Ammon's horn (tissue), 1 donor: ENCODE results near the gene RYR1.
"Not testable (repeated sequence)": the region's sequence is repeated elsewhere in the genome, so short reads cannot be mapped to it uniquely, and the experiment has no call there.

Experiments
- DNase-seq: peaks from one replicate; pipeline ENCODE4 v3.0.0-alpha.2; 2016; ENCODE audit warnings: low spot score

Gene RYR1

DNA sequence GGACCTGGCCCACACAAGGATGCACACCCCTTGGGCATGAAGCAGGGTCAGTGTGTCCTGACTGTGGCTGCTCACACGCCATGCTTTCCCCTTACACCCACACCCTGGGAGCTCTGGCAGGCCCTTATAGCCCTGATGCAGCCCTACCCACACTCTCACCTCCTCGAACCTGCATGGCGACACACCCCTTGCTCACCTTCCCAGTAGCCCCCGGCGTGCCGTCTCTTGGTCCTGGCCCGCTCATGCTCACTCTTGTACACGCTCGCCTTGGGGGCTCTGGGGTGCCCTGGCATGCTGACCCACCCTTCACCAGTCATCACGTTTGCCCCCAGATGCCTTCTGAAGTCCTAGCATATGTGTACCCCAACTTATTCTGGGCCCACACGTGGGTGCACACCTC lies 128.2 kb downstream of the RYR1 start:
- DNase-seq, result no peak

GRCh38 chr19:38562096-38562495 lies 128.6 kb downstream of the RYR1 start:
- no peak for DNase-seq

- DNase-seq, result no peak
Measured at GRCh38 chr19:38563475-38563874, 130.0 kb downstream of the RYR1 start.

DNA sequence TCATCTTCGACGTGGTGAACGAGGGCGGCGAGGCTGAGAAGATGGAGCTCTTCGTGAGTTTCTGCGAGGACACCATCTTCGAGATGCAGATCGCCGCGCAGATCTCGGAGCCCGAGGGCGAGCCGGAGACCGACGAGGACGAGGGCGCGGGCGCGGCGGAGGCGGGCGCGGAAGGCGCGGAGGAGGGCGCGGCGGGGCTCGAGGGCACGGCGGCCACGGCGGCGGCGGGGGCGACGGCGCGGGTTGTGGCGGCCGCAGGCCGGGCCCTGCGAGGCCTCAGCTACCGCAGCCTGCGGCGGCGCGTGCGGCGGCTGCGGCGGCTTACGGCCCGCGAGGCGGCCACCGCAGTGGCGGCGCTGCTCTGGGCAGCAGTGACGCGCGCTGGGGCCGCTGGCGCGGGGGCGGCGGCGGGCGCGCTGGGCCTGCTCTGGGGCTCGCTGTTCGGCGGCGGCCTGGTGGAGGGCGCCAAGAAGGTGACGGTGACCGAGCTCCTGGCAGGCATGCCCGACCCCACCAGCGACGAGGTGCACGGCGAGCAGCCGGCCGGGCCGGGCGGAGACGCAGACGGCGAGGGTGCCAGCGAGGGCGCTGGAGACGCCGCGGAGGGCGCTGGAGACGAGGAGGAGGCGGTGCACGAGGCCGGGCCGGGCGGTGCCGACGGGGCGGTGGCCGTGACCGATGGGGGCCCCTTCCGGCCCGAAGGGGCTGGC lies 131.6 kb downstream of the RYR1 start:
- DNase-seq, result no peak

GRCh38 chr19:38565691-38566105 lies 132.2 kb downstream of the RYR1 start:
- no peak for DNase-seq

- DNase-seq, result no peak
Measured at GRCh38 chr19:38569368-38569983, 136.0 kb downstream of the RYR1 start.

DNA sequence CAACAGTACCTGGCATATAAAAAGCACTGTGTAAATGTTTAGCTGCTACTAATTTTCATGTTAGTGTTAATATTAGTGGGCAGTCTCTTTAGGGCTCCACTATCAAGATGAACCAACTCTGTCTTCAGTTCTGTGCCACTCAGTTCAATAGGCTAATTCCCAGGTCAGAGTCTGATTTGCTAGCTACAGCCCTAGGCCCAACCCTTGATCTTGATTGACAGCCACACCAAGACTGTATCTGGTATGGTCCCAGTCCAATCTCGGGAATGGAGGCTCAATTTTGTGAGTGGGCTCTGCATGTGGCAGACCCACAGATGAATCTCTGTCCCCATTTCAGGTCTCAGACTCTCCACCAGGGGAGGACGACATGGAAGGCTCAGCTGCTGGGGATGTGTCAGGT lies 138.2 kb downstream of the RYR1 start:
- no peak for DNase-seq

- DNase-seq, result no peak
Measured at GRCh38 chr19:38577826-38578225, 144.3 kb downstream of the RYR1 start.

DNA sequence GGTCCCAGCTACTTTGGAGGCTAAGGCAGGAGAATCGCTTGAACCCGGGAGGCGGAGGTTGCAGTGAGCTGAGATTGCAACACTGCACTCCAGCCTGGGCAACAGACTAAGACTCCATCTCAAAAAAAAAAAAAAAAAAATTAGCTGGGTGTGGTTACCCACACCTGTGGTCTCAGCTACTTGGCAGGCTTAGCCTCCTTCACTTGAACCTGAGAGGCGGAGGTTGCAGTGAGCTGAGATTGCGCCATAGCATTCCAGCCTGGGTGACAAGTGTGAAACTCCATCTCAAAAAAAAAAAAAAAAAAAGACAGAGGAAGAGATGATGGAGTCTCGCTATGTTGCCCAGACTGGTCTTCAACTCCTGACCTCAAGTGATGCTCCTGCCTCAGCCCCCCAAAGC lies 145.8 kb downstream of the RYR1 start:
- not testable (repeated sequence) for DNase-seq

- no peak for DNase-seq
Measured at GRCh38 chr19:38580080-38580479, 146.6 kb downstream of the RYR1 start.

DNA sequence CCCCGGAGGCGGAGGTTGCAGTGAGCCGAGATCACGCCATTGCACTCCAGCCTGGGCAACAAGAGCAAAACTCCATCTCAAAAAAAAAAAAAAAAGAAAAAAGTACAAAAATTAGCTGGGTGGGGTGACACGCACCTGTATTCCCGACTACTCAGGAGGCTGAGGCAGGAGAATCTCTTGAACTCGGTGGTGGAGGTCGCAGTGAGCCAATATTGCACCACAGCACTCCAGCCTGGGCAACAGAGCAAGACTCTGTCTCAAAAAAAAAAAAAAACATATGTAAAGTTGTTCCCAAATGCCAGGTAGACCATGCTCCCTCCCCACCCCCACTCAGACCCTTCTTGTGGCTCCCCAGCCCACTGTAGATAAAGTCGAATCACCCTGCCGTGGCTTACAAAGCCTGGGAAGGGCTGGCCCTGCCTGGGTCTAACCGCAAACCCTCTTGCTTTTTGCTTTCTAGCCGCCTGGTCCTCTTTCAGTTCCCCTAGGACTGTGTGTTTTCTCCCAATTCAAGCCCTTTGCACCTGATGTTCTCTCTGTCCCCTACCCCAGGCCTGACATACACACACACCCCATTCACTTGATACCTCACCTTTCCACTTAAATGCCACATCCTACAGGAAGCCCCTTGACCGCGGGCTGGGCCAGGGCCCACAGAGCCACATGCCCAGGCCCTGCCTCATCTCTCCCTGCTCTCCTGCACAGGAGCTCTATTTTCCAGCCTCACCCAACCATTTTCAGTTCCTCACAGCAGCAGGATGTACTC lies 149.9 kb downstream of the RYR1 start:
- DNase-seq, result peak; percentile 14

DNA sequence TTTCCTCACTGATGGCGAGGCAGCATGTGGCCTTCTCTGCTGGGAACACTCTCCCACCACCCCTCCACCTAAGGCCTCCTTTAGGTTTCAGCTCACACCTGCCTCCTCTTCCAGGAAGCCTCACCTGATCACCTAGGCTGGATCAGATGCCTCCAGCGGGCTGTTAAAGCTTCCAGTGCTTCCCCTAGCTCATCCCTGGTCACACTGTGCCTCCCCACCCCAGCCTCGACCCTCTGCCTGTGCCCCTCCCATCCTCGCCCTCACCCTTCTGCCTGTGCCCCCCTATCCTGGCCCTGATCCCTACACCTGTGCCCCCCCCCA lies 150.5 kb downstream of the RYR1 start:
- DNase-seq, result no peak

DNA sequence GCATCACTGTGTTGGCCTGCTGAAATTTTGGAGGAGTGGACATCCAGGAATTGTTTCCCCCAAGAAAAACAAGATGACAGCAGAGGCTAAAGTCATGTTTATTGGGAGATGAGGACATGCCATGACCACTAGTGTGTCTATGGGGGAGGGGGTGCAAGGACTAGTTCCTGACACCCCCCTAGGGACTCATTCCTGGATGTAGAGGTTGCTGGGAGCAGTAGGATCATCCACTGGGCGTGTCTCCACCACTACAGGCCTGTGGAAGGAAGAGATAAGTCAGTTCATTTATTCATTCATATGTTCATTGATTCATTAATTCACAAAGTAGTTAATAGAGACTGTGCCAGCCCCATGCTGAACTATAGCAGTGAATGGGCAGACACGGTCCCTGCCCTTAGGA lies 154.1 kb downstream of the RYR1 start:
- DNase-seq, result no peak

DNA sequence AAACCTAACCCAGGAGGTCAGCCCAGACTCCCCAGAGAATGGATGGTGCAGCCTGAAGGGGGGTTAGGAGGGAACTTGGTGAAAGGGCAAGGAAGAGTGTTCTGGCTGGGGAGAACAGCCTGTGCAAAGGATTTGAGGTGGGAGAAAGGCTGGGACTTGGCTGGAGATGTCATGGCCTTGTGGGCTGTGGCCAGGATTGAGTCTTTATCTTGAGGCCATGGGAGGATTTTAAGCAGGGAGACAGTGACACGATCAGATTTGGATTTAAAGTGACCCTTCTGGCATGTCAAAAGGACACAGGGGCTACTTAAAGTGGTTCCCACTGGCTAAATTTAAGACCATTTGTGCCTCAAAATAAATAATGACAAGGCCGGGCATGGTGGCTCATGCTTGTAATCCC lies 154.6 kb downstream of the RYR1 start:
- DNase-seq, result no peak

GRCh38 chr19:38592940-38593339 lies 159.4 kb downstream of the RYR1 start:
- DNase-seq, result no peak

- no peak for DNase-seq
Measured at GRCh38 chr19:38596057-38596981, 162.8 kb downstream of the RYR1 start.

DNA sequence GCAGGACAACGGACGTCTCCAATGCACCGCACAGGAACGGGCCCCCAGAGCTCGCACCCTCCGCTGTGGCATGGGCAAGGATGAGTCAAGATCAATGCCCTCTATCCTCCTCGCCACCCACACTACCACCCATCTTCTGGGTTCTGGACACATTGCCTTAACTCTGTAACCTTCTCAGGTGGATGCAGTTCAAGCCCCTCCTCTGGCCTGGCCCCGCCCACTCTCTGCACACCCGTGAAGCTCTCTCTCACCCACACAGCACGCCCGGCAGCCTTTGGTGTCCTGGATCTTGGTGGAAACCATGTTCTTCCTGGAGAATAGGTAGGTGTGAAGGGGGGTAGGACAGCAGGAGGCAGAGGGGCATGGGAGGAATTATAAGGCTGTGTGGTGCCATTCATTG lies 163.6 kb downstream of the RYR1 start:
- DNase-seq, result no peak

- DNase-seq, result no peak
Measured at GRCh38 chr19:38599722-38600121, 166.2 kb downstream of the RYR1 start.

DNA sequence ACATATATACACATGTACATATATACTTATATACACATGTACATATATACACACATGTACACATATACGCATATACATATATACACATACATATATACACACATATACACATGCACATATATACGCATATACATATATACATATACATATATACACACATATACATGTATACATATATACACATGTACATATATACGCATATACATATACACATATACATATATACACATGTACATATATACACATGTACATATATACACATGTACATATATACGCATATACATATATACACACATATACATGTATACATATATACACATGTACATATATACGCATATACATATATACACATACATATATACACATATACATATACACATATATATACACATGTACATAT lies 169.4 kb downstream of the RYR1 start:
- not testable (repeated sequence) for DNase-seq

DNA sequence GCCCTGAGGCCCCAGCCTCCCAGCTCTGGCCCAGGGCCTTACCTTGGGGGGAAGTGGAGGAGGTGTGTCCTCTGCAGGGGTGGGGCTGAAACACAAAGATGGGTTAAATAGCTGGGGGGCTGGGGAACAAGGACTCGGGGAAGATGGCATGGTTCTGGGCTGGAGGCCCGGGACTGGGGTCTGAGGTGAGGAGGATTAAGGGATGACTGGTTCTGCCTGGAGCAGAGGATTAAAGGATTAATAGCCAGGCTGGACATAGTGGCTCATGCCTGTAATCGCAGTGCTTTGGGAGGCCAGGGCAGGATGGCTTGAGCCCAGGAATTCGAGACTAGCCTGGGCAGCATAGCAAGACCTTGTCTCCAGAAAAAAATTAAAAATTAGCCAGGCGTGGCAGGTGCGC lies 172.6 kb downstream of the RYR1 start:
- no peak for DNase-seq

GRCh38 chr19:38614289-38614688 lies 180.8 kb downstream of the RYR1 start:
- no peak for DNase-seq

GRCh38 chr19:38615007-38615581 lies 181.6 kb downstream of the RYR1 start:
- no peak for DNase-seq
